HL-60/S4 treated with phorbol 12-myristate 13-acetate at 8.2 ng/mL for 4 days and 3 days (cell line): Measurements from ENCODE around the gene CTNNBL1.

ENCODE experiments used
- in situ Hi-C: fragments of 300-500 bp; cut with MboI; formaldehyde crosslinking; loops from 2 replicates; pipeline ENCODE4 v1.15.0; 2022; ENCODE audit warnings: low sequenced_read_pairs

CTNNBL1 gene

DNA sequence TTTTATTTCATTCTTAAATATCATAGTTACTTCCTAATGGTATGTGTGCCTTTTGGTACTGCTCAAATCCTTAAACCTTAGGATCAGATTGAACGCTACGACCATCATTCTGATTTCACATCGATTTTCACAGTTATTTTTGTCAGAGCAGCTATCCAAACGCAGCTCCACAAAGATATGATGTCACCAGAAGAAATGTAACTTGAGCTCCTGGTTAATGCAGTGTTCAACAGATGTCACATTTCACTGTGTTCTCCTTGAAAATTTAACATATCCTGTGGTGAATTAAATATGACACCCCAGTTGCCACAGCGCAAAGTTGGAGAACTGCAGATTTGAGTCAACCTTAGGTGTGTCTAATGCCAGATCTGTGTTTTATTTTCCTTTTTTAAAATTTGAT lies 81.4 kb downstream of the CTNNBL1 start:
- in situ Hi-C loops, result no loop called here

DNA sequence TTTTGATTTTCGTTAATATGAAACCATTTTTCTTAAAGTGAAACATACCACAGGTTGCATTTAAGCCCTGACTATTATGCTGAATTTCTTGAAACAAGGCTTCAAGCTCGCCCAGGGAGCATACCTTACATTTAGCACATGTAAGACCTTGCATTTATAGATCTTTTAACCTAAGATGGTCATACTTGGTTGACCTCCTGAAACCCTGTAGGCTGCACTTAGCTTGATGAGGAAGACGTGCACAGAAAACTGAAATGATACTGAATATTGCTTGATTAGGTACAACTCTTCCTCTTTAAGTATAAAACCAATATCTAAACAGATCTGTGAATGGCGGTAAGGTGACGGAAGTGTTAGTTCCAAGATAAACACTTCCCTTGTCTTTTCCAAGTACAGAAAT lies 82.2 kb downstream of the CTNNBL1 start:
- in situ Hi-C loops, result no loop called here

DNA sequence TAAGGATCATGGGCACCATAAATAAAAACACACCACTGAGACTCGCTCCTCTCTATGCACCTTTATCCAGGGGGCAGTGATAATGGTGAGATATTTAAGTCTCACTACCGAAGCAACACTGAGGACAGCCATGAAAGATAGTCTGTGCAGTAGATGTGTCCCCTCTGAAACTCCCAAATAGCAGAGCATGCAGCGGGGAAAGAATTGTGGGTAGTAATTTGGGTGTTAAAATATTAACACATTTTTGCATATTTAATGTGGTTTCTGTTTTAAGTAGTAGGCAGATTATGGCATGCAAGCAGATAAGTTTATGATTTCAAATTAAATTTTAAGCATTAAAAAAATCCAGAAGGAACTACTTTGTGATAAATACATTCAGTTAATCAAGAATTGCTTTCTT lies 82.7 kb downstream of the CTNNBL1 start:
- in situ Hi-C loops, result no loop called here

- in situ Hi-C loops, result no loop called here
Observed at GRCh38 chr20:37777012-37777950, 83.5 kb downstream of the CTNNBL1 start.

DNA sequence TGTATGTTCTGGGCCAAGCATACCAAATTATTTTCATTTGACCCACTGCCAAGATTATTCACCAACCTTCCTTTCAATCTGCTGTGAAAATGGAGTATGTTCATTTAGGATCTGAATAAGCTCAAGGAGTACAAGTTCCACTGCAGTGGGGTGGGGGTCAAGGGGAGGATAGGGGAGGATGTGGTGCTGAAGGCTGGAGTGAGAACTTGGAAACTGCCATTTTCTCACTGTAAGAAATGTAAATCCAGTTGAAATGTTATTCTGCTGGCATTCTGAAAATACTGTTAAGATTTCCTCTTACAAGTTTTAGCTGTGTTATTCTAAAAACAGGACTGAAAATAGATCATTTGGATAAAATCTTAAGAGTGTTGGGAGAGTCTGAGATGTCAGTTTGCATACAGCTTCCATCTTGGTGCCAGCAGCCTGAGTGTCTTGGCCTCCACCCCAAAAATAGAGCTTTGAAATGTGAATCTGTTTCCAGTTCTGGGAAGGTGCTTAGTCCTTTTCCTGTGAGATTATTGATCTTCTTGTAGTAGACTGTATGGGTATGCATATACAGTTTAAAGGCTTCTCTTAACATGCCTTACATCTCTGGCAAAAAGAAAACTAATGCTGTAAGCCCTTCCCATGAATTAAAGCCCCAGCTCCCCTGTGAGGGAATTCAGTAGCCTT lies 84.3 kb downstream of the CTNNBL1 start:
- in situ Hi-C loops, result no loop called here

- in situ Hi-C loops, result no loop called here
Observed at GRCh38 chr20:37781626-37782025, 87.8 kb downstream of the CTNNBL1 start.

- in situ Hi-C loops, result no loop called here
Observed at GRCh38 chr20:37786043-37786442, 92.2 kb downstream of the CTNNBL1 start.

- in situ Hi-C loops, result no loop called here
Observed at GRCh38 chr20:37789408-37789807, 95.6 kb downstream of the CTNNBL1 start.

DNA sequence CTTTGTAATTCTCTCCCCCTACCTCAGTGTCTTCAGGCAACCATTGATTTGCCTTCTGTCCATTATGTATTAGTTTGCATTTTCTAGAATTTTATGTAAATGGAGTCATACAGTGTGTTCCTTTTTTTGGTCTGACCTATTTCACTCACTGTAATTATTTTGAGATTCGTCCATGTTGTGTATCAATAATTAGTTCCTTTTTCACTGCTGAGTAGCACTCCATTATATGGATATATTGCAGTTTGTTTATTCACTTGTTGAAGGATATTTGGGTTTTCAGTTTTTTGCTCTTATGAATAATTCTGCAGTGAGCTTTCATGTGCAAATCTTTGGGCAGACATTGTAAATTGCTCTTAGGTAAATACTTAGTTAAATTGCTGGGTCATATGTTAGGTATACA lies 97.1 kb downstream of the CTNNBL1 start:
- in situ Hi-C loops, result no loop called here

DNA sequence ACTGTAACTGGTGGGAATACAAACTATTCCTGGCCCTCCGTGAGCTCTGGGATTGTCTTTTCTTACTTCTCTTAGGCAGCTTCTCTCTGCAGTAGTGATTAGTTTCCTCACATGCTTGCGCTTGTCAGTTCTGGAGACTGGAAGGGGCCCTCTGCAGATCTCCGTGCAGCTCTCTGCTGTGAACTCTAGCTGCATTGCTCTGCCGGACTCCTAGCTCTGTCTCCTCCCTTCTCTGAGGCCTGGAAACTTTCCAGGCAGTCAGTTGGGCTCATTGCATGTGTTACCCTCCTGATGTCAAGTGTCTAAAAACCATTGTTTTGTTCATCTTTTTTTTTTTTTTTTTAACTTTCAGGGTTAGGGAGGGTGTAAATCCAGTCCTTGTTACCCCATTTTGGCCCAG lies 102.3 kb downstream of the CTNNBL1 start:
- in situ Hi-C loops, result no loop called here

GRCh38 chr20:37796733-37797132 lies 102.9 kb downstream of the CTNNBL1 start:
- in situ Hi-C loops, result no loop called here

DNA sequence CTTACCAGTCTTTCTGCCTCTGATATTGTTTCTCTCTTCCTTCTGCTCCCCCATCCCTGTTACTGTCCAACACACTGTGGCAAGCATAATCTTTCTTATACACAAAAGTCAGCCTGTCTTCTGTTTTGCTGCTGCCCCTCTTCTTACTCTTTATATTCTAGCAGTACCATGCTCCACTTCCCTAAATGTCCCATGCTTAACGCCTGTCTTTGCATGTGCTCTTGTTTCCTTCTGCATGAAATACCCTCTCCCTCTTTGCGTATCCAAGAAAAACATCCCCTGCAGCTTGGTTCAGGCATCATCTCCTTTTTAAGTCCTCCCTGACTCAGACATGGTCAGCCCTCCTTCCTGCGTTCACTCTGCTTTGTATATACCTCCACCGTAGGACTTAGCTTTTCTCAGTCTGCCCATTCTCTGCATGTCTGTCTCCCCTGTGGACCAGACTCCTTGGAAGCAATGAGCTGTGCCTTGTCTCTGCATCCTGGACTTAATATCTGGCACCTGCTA lies 103.9 kb downstream of the CTNNBL1 start:
- in situ Hi-C loops, result no loop called here

DNA sequence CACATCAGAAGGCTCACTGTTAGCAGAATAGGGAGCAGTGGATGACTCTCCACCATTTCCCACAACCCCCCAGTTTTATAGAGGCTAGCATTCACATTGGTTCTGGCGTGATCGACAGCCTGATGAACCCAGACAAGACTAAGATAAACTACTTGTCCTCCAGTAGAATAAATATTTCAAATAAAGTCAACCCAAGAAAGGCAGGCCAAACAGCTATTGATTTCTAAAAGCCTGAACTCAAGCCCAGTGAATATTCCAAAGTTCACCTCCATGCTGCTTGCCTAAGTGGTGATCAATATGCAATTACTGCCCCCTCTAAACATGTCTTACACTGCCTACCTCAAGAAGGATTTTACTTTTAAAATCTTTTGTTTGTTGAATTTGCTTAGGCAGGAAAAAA lies 104.5 kb downstream of the CTNNBL1 start:
- in situ Hi-C loops, result no loop called here

DNA sequence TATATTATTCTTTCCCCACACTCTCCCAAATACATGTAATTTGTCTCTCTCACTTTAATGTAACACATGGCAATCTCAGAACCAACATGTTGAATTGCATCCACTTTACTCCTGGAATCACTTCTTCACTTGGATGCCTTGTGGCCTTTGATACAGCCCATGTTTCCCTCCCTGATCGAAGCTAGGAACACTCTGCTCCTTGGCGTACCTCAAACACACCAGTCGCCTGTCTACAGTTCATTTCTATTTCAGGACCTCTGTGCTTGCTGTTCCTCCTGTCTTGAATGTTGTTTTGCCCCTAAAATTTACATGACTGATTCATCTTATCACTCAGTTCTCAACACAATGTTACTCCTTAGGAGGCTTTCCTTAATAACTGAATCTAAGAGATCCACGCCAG lies 106.8 kb downstream of the CTNNBL1 start:
- in situ Hi-C loops, result no loop called here

DNA sequence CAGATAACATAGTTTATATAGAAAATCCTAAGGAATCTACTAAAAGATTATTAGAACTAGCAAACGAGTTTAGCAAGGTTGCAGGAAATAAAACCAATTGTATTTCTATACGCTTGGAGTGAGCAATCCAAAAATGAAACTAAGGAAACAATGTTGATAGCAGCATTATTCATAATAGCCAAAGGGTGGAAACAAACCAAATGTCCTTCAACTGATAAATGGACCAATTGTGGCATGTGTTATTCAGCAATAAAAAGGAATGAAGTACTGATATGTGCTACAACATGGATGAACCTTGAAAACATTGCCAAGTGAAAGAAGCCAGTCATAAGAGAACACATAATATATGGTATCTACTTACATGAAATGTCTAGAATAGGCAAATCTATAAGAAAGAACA lies 108.1 kb downstream of the CTNNBL1 start:
- in situ Hi-C loops, result no loop called here

DNA sequence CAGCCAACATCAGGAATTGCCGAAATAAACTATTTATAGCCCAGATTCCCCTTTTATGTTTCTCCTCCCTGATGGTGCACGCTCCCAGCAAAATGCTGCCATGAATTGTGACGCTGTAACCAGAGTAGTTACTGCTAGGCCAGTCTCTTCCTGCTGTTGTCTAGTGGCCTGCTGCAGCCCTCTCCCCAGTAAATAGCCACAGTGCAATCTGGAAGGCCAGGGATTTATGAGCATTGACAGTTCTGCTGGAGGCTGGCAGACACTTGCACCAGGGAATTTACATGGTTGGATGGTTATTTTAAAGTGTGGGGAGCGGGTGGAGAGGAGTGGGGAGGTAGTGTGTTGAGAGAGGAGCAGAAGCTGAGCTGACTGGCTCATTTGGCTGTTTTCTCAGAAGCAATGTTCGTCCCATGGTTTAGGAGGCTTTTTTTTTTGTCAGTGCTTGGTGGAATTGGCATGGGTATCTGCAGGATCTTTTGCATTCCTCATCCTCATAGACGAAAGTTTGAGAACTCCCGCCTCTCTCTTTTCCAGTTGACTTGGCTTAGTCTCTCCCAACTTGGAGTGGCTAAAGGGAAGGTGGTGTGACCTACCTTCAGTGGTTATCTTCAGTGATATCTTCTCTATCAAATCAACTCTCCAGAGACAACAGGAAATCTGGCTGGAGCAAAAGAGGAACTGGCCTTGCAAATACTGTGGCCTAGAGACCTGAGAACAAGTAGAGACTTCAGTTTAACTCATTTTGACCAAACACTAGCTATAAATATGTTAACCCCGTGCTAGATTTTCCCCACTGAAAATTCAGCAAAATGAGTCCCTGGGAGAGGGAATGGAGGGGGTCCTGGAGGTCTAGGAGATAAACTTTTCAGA lies 109.8 kb downstream of the CTNNBL1 start:
- in situ Hi-C loops, result no loop called here

- in situ Hi-C loops, result no loop called here
Observed at GRCh38 chr20:37804584-37805566, 111.0 kb downstream of the CTNNBL1 start.

- in situ Hi-C loops, result no loop called here
Observed at GRCh38 chr20:37807471-37808232, 113.8 kb downstream of the CTNNBL1 start.
